GM19035 (cell line): ENCODE measurements around the gene OR9Q1.

ENCODE experiments used
- ATAC-seq: cut with Tn5 transposase; IDR thresholded peaks from one replicate; pipeline ENCODE4 v1.9.1; 2021; ENCODE audit not compliant: unreplicated experiment

The OR9Q1 gene

GRCh38 chr11:58227956-58228615 is 204.4 kb downstream of the OR9Q1 start:
- ATAC-seq = no peak
